IMR-90 (cell line): ENCODE data around the gene SLC18A2. TPM values are rescaled to one million over a fixed set of nuclear protein-coding genes. Genes with fewer than 3 reads are reported as not detected.

Experiments
- ATAC-seq: fragments of 200-7000 bp; cut with Tn5 transposase; 2 replicates; pipeline ENCODE4 v1.9.1; 2020; ENCODE audit warnings: low read depth, mild to moderate bottlenecking, moderate library complexity
- BruUV-seq: library from RNA; stranded (reverse); fragments of 400-500 nt; replicated peaks from 2 replicates; lab custom pipeline; 2021; lab: Mats Ljungman, UMichigan
- CTCF ChIA-PET: fragments of 300-600 bp; formaldehyde crosslinking; extraction: SDS; loops from one replicate; lab custom pipeline; 2021; ENCODE audit warnings: antibody characterized with exemption; lab: Yijun Ruan, JAX
- POLR2A ChIA-PET: fragments of 300-600 bp; sonication (Branson Sonifier 250); formaldehyde crosslinking; loops from one replicate; lab custom pipeline; 2022; ENCODE audit warnings: antibody characterized with exemption; ENCODE audit not compliant: unreplicated experiment; lab: Charles Lee
- DNase-seq: peaks from one replicate; pipeline ENCODE4 v3.0.0; 2013
- H2AFZ ChIP-seq: replicated peaks from 2 replicates; pipeline ENCODE3; 2013; ENCODE audit warnings: low read length, mild to moderate bottlenecking; ENCODE audit not compliant: poor library complexity
- H2AK5ac ChIP-seq: 2 replicates; pipeline ENCODE4 v1.6.1; 2013; ENCODE audit warnings: low read depth, low read length, inconsistent platforms
- H2AK9ac ChIP-seq: replicated peaks from 2 replicates; pipeline ENCODE3; 2013; ENCODE audit warnings: mild to moderate bottlenecking, low read depth, low read length, moderate library complexity; ENCODE audit not compliant: poor library complexity
- H2BK120ac ChIP-seq: 2 replicates; pipeline ENCODE4 v1.6.1; 2013; ENCODE audit warnings: low read depth, low read length, inconsistent platforms
- H2BK15ac ChIP-seq: 3 replicates; pipeline ENCODE4 v1.6.1; 2013; ENCODE audit warnings: low read depth, low read length, inconsistent platforms
- H2BK20ac ChIP-seq: 2 replicates; pipeline ENCODE4 v1.6.1; 2013; ENCODE audit warnings: low read depth, mild to moderate bottlenecking, inconsistent platforms, low read length, moderate library complexity
- H2BK5ac ChIP-seq: 2 replicates; pipeline ENCODE4 v1.6.1; 2013; ENCODE audit warnings: mild to moderate bottlenecking, low read depth, low read length, inconsistent platforms; ENCODE audit not compliant: poor library complexity, severe bottlenecking
- H3K14ac ChIP-seq: replicated peaks from 2 replicates; pipeline ENCODE4 v1.6.1; 2013; ENCODE audit warnings: low read depth, low read length, inconsistent platforms
- H3K18ac ChIP-seq: 2 replicates; pipeline ENCODE4 v1.6.1; 2013; ENCODE audit warnings: low read depth, low read length, control low read depth
- H3K23ac ChIP-seq: 2 replicates; pipeline ENCODE4 v1.6.1; 2013; ENCODE audit warnings: low read depth, low read length, inconsistent platforms
- H3K27ac ChIP-seq: 2 replicates; pipeline ENCODE4 v1.5.1; 2013; ENCODE audit warnings: mild to moderate bottlenecking, control low read depth, low read length; ENCODE audit not compliant: insufficient read depth
- H3K27me3 ChIP-seq: 2 replicates; pipeline ENCODE4 v1.6.1; 2013; ENCODE audit warnings: low read length; ENCODE audit not compliant: control insufficient read depth, insufficient read depth
- H3K36me3 ChIP-seq: 2 replicates; pipeline ENCODE4 v1.6.1; 2013; ENCODE audit warnings: low read length, mixed read lengths; ENCODE audit not compliant: control insufficient read depth, insufficient read depth
- H3K4ac ChIP-seq: 2 replicates; pipeline ENCODE4 v1.6.1; 2013; ENCODE audit warnings: low read depth, low read length, inconsistent platforms
- H3K4me1 ChIP-seq: 2 replicates; pipeline ENCODE4 v1.6.1; 2013; ENCODE audit warnings: low read length, mixed read lengths; ENCODE audit not compliant: control insufficient read depth, insufficient read depth
- H3K4me2 ChIP-seq: 2 replicates; pipeline ENCODE4 v1.6.1; 2013; ENCODE audit warnings: low read depth, mild to moderate bottlenecking, control low read depth, low read length, moderate library complexity
- H3K4me3 ChIP-seq: 2 replicates; pipeline ENCODE4 v1.5.1; 2013; ENCODE audit warnings: low read depth, mild to moderate bottlenecking, control low read depth, low read length, moderate library complexity; ENCODE audit not compliant: insufficient read depth
- H3K56ac ChIP-seq: 2 replicates; pipeline ENCODE4 v1.6.1; 2013; ENCODE audit warnings: low read length, inconsistent platforms; ENCODE audit not compliant: insufficient read depth; ENCODE audit errors: extremely low read depth
- H3K79me1 ChIP-seq, 2 experiments: 2 replicates each; pipeline ENCODE4 v1.6.1; 2013; ENCODE audit warnings: low read length in 2 of 2, inconsistent platforms in 1 of 2, low read depth in 1 of 2
- H3K9ac ChIP-seq: 2 replicates; pipeline ENCODE4 v1.6.1; 2013; ENCODE audit warnings: low read depth, low read length, control low read depth
- H3K9me1 ChIP-seq: 2 replicates; pipeline ENCODE4 v1.6.1; 2013; ENCODE audit warnings: low read length, inconsistent platforms; ENCODE audit not compliant: insufficient read depth
- H3K9me3 ChIP-seq: 2 replicates; pipeline ENCODE4 v1.6.1; 2013; ENCODE audit warnings: low read length; ENCODE audit not compliant: control insufficient read depth, insufficient read depth
- H4K20me1 ChIP-seq: 2 replicates; pipeline ENCODE4 v1.6.1; 2013; ENCODE audit warnings: low read length, inconsistent platforms; ENCODE audit not compliant: insufficient read depth
- H4K5ac ChIP-seq: 2 replicates; pipeline ENCODE4 v1.6.1; 2013; ENCODE audit warnings: mild to moderate bottlenecking, low read depth, low read length, control low read depth
- H4K8ac ChIP-seq, 2 experiments: 2 replicates each; pipeline ENCODE4 v1.6.1; 2013; ENCODE audit warnings: low read depth in 2 of 2, low read length in 2 of 2, control low read depth in 1 of 2, inconsistent platforms in 1 of 2
- H4K91ac ChIP-seq: 2 replicates; pipeline ENCODE4 v1.6.1; 2013; ENCODE audit warnings: low read depth, low read length, inconsistent platforms; ENCODE audit not compliant: insufficient read depth
- BHLHE40 ChIP-seq: fragments of 150-350 bp; IDR thresholded peaks from 2 replicates; pipeline ENCODE4 v1.6.1; 2016; ENCODE audit warnings: mild to moderate bottlenecking, low read depth, low read length
- CEBPB ChIP-seq: IDR thresholded peaks from 2 replicates; pipeline ENCODE4 v1.6.1; 2012; ENCODE audit warnings: low read depth, low read length, improper control_type of control experiment
- CHD1 ChIP-seq: IDR thresholded peaks from 2 replicates; pipeline ENCODE4 v1.6.1; 2012; ENCODE audit warnings: low read depth, low read length, improper control_type of control experiment
- FOS ChIP-seq: fragments of 150-350 bp; IDR thresholded peaks from 2 replicates; pipeline ENCODE4 v1.6.1; 2016; ENCODE audit warnings: low read depth, low read length
- MAFK ChIP-seq: IDR thresholded peaks from 2 replicates; pipeline ENCODE4 v1.6.1; 2012; ENCODE audit warnings: low read depth, low read length, improper control_type of control experiment
- MAZ ChIP-seq: IDR thresholded peaks from 2 replicates; pipeline ENCODE4 v1.6.1; 2012; ENCODE audit warnings: low read depth, mild to moderate bottlenecking, low read length, improper control_type of control experiment, moderate library complexity, borderline replicate concordance
- MXI1 ChIP-seq: IDR thresholded peaks from 2 replicates; pipeline ENCODE4 v1.6.1; 2012; ENCODE audit warnings: low read depth, mild to moderate bottlenecking, low read length, moderate library complexity, borderline replicate concordance
- NFE2L2 ChIP-seq: fragments of 150-350 bp; IDR thresholded peaks from 2 replicates; pipeline ENCODE4 v1.6.1; 2016; ENCODE audit warnings: low read depth, mild to moderate bottlenecking, low read length
- POLR2A ChIP-seq: IDR thresholded peaks from 2 replicates; pipeline ENCODE4 v1.6.1; 2012; ENCODE audit warnings: mild to moderate bottlenecking, low read depth, low read length
- RAD21 ChIP-seq: IDR thresholded peaks from 2 replicates; pipeline ENCODE4 v1.6.1; 2012; ENCODE audit warnings: low read length, improper control_type of control experiment
- RCOR1 ChIP-seq: IDR thresholded peaks from 2 replicates; pipeline ENCODE4 v1.6.1; 2012; ENCODE audit warnings: mild to moderate bottlenecking, low read length, improper control_type of control experiment; ENCODE audit not compliant: insufficient replicate concordance
- RFX5 ChIP-seq: IDR thresholded peaks from 2 replicates; pipeline ENCODE4 v1.8.0; 2012; ENCODE audit warnings: low read depth, mild to moderate bottlenecking, low read length, moderate library complexity
- SMC3 ChIP-seq: fragments of 150-350 bp; IDR thresholded peaks from 2 replicates; pipeline ENCODE4 v1.6.1; 2016; ENCODE audit warnings: low read depth, mild to moderate bottlenecking, antibody characterized with exemption, low read length, moderate library complexity
- WGBS, 2 experiments: methylation state at CpG; one replicate each; pipeline versions ENCODE4 v1.1.5 to v1.1.7; 2013; ENCODE audit warnings: missing lambda C conversion rate in 2 of 2; ENCODE audit not compliant: insufficient read length in 1 of 2; ENCODE audit errors: extremely low coverage in 2 of 2; 5-methylcytosine and 5-hydroxymethylcytosine counted together
- dilution Hi-C: fragments of 300-500 bp; cut with HindIII; formaldehyde crosslinking; loops from one replicate; pipeline ENCODE4 v1.14.3; 2018; ENCODE audit warnings: low sequenced_read_pairs; ENCODE audit not compliant: unreplicated experiment
- in situ Hi-C: fragments of 300-500 bp; cut with MboI; formaldehyde crosslinking; loops from 3 replicates; pipeline ENCODE4 v1.14.3; 2019; ENCODE audit warnings: low sequenced_read_pairs, inconsistent platforms, mixed read lengths
- intact Hi-C: fragments of 100-400 bp; cut with micrococcal nuclease; formaldehyde crosslinking; loops from 2 replicates; pipeline ENCODE4 v1.10.0; 2022
- polyA plus RNA-seq, 3 experiments: library from polyadenylated mRNA; depleted of rRNA; stranded (reverse); fragments of >200 nt; gene quantifications; 2 replicates each; pipeline ENCODE4 v1.2.3, GENCODE V29; 2012; ENCODE audit warnings: low replicate concordance in 1 of 3
- total RNA-seq: library from RNA; depleted of rRNA; stranded (reverse); fragments of >200 nt; gene quantifications from 2 replicates; pipeline ENCODE4 v1.2.3, GENCODE V29; 2012
- TF ChIP-seq, protein P1 (sequence below): fragments of 150-350 bp; IDR thresholded peaks from 2 replicates; pipeline ENCODE4 v1.6.1; 2016; ENCODE audit warnings: low read depth, mild to moderate bottlenecking, low read length, moderate library complexity, borderline replicate concordance
- TF ChIP-seq, protein P2 (sequence below): fragments of 150-350 bp; IDR thresholded peaks from 2 replicates; pipeline ENCODE4 v1.6.1; 2017; ENCODE audit warnings: mild to moderate bottlenecking, antibody characterized with exemption, low read length, low read depth
- TF ChIP-seq, protein P3 (sequence below): conservative IDR thresholded peaks from 2 replicates; pipeline ENCODE4 v1.5.1; 2012; ENCODE audit warnings: mild to moderate bottlenecking, low read depth, low read length, improper control_type of control experiment

Gene SLC18A2
- total and polyA plus RNA-seq, 2 of the 4 experiments (the other 2 are of a cell fraction): not detected

DNA sequence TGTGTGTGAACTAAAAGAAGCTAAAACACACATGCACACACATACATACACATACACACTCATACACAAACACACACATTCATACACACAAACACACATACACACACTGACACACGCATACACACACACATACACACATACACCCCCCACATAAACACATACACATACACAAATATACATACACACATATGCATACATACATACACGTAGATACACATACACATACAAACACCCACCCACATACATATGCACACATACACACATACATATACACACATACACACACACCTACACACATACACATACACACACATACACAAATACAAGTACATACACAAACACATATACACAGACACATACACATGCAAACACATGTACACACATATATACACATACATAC, 28.0 kb downstream of the SLC18A2 start:
- H4K20me1 ChIP-seq: no peaks in the 10 kb centered on the region
- no peak overlapping the region for H2AK5ac ChIP-seq
- H3K4ac ChIP-seq: no peak overlapping the region
- no peak overlapping the region for H3K4me2 ChIP-seq
- in situ Hi-C loops (no loop called here), dilution Hi-C loops (no loop called here), intact Hi-C loops (no loop called here)
- ATAC-seq (no peak), DNase-seq (no peak)
- no peak overlapping the region for H2BK20ac ChIP-seq
- peak overlapping the region; percentile 61 for H2BK5ac ChIP-seq
- 83 to 100% methylated on average over 1 to 2 of the region's 2 CpGs for WGBS, 2 experiments
- no peak overlapping the region for H3K23ac ChIP-seq
- H3K9ac ChIP-seq: no peak overlapping the region
- H3K27ac ChIP-seq: no peak overlapping the region
- no TSS peak for BruUV-seq
- H3K56ac ChIP-seq: no peak overlapping the region
- H4K5ac ChIP-seq: no peak overlapping the region
- no peak overlapping the region for H2AFZ ChIP-seq
- H4K8ac ChIP-seq: no peak overlapping the region
- H4K91ac ChIP-seq: no peak overlapping the region
- H3K14ac ChIP-seq: no peak overlapping the region
- H3K36me3 ChIP-seq: no peaks in the 10 kb centered on the region
- CTCF ChIA-PET: no interaction called here
- POLR2A ChIA-PET: no interaction called here
- no peak overlapping the region for H2BK15ac ChIP-seq
- H3K9me1 ChIP-seq: no peaks in the 10 kb centered on the region; the same call in 1 of the 2 replicates
- no peaks in the 10 kb centered on the region for H3K9me3 ChIP-seq
- no peaks in the 10 kb centered on the region for H3K79me1 ChIP-seq
- TF ChIP-seq RCOR1 (no peak), RAD21 (no peak), SMC3 (no peak), FOS (no peak), MAZ (no peak), BHLHE40 (no peak), POLR2A (no peak), CEBPB (no peak), MAFK (no peak), RFX5 (no peak), CHD1 (no peak), MXI1 (no peak), NFE2L2 (no peak)
- TF ChIP-seq, protein P1, sequence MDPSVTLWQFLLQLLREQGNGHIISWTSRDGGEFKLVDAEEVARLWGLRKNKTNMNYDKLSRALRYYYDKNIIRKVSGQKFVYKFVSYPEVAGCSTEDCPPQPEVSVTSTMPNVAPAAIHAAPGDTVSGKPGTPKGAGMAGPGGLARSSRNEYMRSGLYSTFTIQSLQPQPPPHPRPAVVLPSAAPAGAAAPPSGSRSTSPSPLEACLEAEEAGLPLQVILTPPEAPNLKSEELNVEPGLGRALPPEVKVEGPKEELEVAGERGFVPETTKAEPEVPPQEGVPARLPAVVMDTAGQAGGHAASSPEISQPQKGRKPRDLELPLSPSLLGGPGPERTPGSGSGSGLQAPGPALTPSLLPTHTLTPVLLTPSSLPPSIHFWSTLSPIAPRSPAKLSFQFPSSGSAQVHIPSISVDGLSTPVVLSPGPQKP: no peak
- TF ChIP-seq, protein P2, sequence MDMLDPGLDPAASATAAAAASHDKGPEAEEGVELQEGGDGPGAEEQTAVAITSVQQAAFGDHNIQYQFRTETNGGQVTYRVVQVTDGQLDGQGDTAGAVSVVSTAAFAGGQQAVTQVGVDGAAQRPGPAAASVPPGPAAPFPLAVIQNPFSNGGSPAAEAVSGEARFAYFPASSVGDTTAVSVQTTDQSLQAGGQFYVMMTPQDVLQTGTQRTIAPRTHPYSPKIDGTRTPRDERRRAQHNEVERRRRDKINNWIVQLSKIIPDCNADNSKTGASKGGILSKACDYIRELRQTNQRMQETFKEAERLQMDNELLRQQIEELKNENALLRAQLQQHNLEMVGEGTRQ: no peak
- TF ChIP-seq, protein P3, sequence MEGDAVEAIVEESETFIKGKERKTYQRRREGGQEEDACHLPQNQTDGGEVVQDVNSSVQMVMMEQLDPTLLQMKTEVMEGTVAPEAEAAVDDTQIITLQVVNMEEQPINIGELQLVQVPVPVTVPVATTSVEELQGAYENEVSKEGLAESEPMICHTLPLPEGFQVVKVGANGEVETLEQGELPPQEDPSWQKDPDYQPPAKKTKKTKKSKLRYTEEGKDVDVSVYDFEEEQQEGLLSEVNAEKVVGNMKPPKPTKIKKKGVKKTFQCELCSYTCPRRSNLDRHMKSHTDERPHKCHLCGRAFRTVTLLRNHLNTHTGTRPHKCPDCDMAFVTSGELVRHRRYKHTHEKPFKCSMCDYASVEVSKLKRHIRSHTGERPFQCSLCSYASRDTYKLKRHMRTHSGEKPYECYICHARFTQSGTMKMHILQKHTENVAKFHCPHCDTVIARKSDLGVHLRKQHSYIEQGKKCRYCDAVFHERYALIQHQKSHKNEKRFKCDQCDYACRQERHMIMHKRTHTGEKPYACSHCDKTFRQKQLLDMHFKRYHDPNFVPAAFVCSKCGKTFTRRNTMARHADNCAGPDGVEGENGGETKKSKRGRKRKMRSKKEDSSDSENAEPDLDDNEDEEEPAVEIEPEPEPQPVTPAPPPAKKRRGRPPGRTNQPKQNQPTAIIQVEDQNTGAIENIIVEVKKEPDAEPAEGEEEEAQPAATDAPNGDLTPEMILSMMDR: no peak
- H3K4me3 ChIP-seq: no peak overlapping the region
- no peak overlapping the region for H2AK9ac ChIP-seq
- H2BK120ac ChIP-seq: no peak overlapping the region
- H3K4me1 ChIP-seq: no peaks in the 10 kb centered on the region
- no peaks in the 10 kb centered on the region for H3K27me3 ChIP-seq
- no peak overlapping the region for H3K18ac ChIP-seq
